Mesenteric fat pad (tissue), 1 donor: ENCODE results near the gene ZDHHC17. TPM values are rescaled to one million over a fixed set of nuclear protein-coding genes. Genes with fewer than 3 reads are reported as not detected.
"Not testable (repeated sequence)": the region's sequence is repeated elsewhere in the genome, so short reads cannot be mapped to it uniquely, and the experiment has no call there.

ENCODE experiments used
- DNase-seq: peaks from one replicate; pipeline ENCODE4 v3.0.0-alpha.2; 2020; ENCODE audit warnings: low spot score
- total RNA-seq: library from RNA; stranded (reverse); fragmentation: NEBNext Ultra II Directional; extraction: Animal tissue kit (Norgen Biotek cat#: 25700); gene quantifications from one replicate; pipeline ENCODE4 v1.2.1, GENCODE V29; 2021
- donor health status: DM: yes; HTN: yes; CAD: no.

Gene ZDHHC17
- total RNA-seq, 1 donor from 2014 or later, result 41.8 TPM

DNA sequence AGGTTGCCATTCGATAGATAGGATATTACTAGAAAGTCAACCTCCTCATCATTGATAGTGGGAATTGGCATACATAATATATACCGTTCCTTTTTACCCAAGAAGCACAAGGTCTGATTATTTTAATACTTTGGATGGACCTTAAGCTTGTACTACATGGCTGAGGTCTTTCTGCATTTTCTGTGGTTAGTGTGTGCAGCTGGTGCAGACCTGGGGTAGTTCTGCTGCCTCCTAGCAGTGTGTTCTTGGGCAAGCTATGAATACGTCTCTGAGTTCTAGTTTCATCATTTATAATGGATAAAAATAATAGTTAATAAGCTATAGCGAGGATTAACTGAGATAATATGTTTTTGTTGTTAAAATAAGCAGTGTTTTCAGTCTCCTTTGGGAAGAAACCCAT is 2.2 kb downstream of the ZDHHC17 start:
- no peak for DNase-seq

DNA sequence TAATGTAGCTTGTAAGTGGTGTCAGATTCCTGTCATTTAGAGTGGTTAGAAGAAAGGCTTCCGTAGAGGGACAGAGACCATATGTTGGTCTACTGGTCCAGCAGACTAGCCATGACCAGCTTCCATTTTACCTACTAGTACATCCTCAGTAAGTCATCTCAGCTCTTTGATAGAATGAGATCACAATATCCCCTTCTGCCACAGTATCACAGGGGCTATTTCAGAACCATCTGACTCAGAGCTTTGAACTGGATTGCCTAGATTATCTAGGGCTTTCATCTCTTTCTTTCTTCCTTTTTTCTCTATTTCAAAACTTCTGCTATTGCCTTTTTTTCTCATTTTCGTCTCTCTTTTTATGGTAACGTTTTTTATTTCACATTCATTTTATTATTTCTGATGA is 4.7 kb downstream of the ZDHHC17 start:
- no peak for DNase-seq

DNA sequence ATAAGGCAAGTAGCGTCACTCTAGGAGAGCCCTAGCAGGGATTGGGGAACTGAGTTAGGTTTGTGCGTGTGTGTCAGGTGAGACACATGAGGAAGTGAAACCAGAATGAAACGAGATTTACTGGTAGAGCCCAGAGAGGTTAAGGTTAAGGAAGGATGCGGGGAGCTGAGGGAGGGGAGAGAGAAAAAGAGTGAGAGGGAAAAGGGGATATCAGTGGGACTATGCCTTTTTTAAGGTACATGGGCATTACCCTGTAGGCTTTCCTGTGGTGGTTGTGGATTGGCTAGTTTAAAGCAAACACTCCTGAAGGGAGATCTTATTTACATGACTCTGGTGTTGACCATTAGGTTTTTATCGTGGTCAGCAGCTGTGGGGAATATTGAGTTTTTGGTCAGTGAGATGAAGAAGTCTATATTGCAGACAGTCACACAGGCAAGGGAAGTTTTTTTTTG is 13.9 kb downstream of the ZDHHC17 start:
- DNase-seq, result no peak

DNA sequence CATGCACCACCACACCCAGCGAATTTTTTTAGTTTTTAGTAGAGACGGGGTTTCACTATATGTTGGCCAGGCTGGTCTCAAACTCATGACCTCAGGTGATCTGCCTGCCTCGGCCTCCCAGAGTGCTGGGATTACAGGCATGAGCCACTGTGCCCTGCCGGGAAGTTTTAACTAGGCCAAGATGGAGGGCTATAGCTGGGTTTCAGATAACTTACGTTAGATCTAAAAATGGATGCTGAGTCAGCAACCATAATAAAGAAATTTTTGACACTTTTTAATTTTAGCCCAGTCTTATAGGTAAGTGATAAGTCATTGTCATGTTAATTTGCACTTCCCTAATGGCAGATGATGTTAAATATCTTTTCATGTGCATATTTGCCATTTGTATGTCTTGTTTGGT is 14.4 kb downstream of the ZDHHC17 start:
- DNase-seq, result no peak

DNA sequence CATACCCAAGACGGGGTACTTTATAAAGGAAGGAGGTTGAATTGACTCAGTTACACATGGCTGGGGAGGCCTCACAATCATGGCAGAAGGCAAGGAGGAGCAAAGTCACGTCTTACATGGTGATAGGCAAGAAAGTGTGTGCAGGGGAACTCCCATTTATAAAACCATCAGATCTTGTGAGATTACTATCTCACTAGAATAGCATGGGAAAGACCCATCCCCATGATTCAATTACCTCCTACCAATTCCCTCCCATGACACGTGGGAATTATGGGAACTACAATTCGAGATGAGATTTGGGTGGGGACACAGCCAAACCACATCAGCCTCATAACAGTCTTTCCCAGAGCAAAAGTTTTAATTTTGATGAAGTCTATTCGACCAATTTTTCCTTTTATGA is 15.4 kb downstream of the ZDHHC17 start:
- DNase-seq, result not testable (repeated sequence)

DNA sequence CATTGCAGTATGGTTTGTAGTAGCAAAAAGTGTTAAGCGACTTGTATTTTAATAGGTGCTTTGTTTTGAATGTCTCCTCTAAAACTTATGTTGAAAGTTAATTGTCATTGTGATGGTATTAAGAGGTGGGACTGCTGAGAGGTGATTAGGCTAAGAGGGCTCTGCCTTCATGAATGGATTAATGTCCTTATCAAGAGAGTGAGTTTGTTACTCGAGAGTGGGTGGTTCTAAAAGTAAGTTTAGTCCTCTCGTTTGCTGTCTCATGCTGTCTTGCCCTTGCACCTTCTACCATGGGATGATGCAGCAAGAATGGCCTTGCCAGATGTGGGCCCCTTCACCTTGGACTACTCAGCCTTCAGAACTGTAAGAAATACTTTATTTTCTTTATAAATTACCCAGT is 17.4 kb downstream of the ZDHHC17 start:
- DNase-seq, result no peak

DNA sequence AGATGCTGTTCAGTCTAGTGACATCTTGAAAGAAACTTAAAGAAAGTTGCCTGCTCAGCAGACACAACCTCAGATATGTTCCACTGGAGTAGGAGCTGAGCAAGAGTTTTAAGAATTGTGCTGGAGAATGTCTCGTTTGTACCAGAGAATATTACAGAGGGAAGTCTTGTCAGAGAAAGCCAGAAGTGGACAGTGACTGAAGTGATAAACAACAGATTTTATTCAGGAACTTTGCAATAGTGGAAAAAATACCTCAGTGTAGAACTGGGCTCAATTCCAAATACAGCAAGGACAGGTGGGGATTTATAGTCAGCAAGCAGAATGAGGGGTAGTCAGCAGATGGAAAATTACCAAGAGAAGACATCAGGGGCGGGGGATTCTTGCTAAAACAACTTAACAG is 18.6 kb downstream of the ZDHHC17 start:
- DNase-seq, result no peak

DNA sequence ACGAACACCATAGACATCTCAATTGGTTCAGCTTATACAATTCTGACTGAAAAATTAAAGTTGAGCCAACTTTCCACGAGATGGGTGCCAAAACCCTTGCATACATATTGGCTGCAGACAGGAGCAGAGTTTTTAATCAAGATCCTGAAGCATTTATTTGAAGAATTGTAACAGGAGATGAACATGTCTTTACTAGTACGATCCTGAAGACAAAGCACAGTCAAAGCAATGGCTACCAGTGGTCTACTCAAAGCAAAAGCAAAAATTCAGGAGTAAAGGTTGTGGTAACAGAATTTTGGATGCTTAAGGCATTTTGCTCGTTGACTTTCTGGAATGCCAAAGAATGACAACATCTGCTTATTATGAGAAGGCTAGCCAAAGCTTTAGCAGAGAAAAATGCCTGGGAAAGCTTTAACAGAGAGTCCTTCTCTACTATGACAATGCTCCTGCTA is 20.7 kb downstream of the ZDHHC17 start:
- DNase-seq, result no peak

DNA sequence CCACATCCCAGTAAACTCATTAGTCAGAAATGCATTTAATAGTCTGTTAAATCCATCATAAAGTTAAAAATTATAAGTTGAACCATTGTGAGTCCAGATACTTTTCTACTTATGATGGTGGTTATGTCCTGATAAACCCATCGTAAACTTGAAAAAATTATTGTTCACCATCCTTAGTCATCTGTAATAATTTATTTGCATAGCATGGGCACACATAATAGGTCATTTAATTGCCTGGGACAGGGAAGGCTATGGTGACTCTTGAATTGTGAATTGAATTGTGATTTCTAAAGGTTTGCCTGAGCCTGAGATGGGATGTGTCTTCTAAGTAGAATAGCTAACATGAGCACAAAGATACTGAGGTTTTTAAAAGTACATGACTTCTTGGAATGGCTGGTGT is 21.5 kb downstream of the ZDHHC17 start:
- no peak for DNase-seq

DNA sequence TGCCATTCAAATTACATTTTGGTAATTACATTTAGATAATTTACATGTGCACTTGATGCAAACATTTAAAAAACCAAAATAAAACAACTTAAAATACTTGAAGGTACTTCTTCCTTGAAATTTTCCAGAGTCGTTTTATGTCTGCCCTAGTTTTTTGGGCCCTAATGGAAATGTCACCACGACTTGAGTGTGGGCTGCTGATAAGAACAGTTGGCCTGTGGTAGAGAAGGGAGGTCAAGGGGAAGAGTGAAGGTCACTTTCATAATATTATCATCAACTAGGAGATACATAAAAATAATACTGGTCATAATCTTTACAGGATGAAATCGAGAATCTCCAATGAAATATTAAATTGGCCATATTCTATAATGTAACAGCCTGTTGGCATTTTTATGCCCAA is 23.1 kb downstream of the ZDHHC17 start:
- no peak for DNase-seq

DNA sequence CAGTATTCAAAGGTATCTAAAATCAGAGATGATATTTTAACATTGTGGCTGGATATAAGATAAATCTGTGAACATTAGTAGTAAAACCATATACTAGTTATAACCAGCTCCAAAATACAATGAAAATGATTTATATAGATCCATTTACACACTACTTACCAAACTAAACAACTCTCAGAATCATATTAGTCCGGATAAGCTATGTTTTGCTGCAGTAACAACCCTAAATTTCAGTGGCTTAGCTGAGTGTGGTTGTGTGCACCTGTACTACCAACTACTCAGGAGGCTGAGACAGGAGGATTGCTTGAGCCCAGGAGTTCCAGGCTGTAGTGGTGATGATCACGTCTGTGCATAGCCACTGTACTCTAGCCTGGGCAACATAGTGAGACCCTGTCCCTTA is 23.8 kb downstream of the ZDHHC17 start:
- no peak for DNase-seq

DNA sequence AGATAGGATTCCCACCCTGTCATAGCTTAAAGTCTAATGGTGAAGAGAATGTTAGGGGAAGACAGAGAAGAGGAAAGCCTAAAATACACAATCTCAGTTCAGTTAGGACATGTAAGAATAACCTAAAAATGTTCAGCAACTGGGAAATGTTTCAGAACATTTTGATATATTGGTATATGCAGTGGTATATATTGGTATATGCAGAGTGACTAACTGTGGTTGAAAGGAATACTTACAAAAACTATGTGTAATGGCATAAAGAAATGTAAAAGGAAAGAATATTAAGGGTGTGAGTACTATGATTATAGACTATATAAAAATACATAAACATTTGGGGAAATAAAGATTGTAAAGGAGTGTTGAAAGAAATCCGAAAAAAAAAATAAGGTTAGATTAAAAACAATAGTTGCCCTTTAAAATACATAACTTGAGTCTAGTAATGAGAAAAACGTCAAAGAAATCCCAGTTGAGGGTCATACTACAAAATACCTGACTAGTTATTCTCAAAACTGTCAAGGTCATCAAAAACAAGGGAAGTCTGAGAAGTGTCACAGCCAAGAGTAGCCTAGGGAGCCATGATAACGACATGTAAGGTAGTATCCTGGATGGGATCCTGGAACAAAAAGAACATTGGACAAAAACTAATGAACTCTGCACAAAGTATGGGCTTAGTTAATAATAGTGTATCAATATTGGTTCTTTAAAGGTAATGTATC is 25.6 kb downstream of the ZDHHC17 start:
- DNase-seq, result no peak

DNA sequence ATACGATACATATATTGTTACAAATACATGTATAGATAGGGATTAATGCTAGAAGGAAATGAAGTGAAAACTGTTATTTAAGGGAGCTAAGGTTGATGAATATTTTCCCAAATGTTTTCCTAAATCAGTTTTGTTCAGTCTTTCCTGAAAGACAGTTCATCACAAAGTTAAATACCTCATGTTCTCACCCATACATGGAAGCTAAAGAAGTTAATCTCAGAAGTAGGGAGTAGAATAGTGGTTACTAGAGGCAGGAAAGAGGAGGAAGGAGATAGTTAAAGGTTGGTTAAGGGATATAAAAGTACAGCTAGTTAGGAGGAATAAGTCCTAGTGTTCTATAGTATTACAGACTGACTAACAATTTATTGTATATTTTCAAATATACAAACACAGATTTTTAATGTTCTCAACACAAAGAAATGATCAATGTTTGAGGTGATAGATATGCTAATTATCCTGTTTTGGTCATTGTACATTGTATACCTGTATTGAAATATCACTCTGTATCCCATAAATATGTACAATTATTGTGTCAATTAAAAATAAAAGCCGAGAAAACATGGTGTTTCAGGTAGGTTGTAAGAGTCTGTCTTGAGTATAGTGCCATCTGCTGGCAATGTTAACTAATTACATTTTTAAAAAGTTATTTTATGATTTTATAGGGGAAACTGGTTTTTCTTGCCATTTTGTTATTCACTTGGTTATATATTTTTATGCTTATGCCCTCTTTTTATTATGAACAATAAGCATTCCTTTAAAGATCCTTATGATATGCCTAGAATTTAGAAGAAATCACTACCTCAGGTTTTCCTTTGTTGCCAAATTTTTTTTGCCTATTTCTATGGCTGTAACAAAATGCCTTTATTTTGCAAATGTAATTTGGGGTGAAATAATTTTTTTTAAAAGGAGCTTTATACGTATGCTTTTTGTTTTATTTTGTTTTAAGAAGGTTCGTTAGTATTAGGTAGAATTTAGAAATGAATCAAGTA is 26.9 kb downstream of the ZDHHC17 start:
- no peak for DNase-seq

DNA sequence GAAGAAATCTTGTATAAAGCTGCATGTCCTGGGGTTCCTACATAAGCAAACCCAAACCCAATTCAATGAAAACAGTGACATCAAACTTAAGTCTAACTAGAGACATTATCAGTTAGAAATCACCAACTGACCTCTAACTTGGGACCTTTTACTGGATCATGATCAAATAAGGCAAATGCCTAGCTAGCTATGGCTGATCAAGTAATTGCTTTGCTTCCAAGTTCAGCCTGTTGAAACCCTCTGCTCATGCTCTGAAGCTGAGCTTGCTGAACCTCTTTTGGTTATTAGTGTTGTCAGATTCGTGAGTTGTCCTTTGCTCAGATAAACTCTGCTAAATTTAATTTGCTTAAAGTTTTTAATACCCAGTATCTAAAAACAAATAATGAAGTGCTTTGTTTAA is 28.9 kb downstream of the ZDHHC17 start:
- no peak for DNase-seq

DNA sequence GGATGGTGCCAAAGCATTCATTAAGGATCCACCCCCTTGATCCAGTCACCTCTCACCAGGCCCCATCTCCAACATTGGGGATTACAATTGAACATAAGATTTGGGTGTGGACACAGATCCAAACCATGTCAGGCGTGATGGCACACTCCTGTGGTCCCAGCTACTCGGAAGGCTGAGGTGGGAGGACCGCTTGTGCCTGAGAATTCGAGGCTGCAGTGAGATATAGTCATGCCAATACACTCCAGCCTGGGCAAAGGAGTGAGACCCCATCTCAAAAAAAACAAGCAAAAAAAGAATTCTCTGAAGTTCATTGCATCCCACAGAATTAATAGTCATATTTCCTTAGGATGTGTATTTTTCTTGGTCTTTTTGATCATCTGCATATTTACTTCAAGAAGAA is 34.9 kb downstream of the ZDHHC17 start:
- no peak for DNase-seq

DNA sequence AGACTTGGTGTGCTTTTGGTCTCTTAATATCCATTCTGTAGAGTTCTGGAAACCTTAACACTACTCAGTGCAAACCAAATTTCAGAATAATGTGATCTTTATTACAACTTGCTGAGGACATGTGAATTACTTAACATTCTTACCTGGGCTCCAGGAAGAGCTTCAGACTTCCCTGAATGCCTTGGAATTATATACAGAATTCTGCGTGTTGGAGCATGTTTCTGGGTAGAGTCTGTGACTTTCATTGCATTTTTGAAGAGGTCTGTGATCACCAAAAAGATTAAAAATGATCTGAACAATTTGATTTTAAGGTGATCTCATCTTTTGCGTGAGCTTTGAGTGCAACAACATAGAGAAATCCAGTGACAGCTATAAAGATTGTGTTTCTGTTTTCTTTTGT is 35.4 kb downstream of the ZDHHC17 start:
- no peak for DNase-seq

DNA sequence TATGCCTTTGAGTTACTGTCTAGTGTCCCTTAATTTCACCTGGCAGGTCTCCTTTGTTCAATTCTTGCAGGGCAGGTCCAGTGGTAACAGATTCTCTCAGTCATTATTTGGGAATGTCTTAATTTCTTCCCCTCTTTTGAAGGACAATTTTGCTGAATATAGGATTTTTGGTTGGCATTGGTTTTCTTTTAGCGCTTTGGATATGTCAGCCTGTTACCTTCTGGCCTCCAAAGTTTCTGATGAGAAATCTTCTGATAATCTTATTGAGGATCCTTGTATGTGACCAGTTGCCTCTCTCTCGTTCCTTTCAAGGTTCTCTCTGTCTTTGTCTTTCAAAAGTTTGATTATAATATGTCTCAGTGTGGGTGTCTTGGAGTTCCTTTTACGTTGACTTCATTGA is 38.1 kb downstream of the ZDHHC17 start:
- no peak for DNase-seq

DNA sequence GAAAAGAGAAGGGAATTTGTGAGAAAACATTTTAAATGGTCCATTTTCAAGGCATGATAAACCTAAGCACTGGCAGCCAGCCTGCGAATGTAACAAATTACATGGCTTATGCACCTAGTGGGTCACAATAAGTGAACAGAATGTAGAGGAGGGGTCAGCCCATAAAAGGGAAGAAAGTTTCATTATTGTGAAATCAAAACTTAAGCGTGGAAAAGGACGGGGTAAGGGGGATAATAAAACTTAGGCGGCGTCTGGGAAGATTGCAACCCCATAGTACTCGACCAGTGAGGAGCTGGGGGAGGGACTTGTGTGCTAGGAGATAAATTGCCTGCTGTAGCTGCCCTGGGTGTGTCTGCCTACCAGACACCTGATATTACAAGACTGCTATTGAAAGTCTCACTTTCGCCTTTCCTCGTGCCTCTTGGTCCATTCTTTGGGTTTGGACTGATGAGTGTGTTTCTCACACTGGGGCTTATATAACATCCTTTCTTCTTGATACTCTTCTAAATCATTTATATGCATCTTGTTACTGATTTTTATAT is 40.6 kb downstream of the ZDHHC17 start:
- no peak for DNase-seq

DNA sequence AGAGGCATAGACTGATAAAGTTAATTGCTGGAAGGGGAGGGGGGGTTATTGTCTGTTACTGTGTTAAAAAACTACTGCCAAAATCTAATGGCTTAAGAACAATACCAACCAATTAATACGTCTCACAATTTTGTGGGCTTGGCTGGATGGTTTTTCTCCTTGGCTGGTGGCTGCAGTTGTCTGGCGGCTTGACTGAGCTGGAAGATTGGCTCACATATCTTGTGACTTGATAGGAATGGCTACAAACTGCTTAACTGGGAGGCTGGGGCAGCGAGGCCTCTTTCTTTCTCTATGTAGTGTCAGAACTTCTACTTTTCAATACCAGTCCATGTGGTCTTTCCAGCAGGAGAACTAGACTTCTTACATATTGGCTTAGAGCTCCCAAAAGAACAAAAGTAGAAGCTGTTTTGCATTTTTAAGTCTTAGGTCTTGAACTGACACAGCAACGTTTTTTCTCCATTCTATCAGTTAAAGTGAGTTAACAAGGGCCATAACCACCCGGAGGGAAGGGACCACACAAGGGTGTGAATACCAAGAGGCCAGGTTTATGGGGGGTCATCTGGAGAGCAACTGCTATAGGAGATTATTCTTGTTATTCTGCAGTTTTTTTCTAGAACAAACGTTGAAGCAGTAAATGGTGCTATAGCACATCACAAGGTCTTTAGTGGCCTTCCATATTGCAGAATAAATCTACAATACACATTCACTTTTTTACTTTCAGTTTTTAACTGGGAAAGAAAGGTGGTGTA is 46.9 kb downstream of the ZDHHC17 start:
- DNase-seq, result no peak

DNA sequence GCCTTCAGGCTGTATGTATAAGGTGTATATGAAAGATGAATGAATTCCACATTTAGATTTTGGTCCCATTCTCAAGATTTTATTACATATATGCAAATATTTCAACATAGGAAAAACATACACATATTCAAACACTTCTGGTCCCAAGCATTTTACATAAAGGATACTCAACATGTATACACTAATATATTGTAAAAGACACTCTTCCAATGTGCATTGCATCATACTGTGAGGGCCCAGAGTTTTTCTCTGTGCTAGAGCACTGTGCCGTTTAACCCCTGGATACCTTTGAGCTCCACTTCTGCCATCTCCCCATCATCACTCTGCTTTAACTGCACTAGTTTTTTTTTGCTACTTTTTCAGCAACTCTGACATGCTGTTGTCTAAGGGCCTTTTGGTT is 48.1 kb downstream of the ZDHHC17 start:
- no peak for DNase-seq

DNA sequence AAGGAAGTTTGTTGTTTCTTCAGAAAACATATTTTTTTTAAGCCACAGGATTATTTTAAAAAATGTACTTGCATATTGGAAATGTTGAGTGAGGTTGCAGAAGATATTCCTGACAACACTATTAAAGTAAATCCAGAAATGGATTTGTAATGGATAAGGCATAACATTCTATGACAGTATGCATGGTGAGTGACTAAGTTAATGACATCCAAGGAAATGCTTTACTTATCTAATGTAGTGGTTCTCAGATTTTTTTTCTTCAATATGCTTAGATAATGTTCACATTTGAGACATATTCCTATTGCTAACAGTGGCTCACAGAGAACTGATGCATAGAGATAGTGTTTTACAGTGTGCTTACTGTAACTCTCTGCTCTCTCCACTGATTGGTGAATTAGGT is 49.4 kb downstream of the ZDHHC17 start:
- DNase-seq, result no peak
